Upper lobe of left lung (tissue), 4 donors: ENCODE measurements around the gene OR5B12.

Source experiments
- EP300 ChIP-seq, 4 donors: sonication (generic); formaldehyde crosslinking; IDR thresholded peaks; one replicate each; pipeline ENCODE4 v1.5.1; 2017; ENCODE audit warnings: antibody characterized with exemption in 4 of 4, control low read depth in 2 of 4
- POLR2A ChIP-seq, 4 donors: fragments of 450-650 bp; IDR thresholded peaks; one replicate each; pipeline ENCODE4 v1.5.1; 2016 to 2017; ENCODE audit warnings: antibody characterized with exemption in 4 of 4, mild to moderate bottlenecking in 2 of 4

DNA sequence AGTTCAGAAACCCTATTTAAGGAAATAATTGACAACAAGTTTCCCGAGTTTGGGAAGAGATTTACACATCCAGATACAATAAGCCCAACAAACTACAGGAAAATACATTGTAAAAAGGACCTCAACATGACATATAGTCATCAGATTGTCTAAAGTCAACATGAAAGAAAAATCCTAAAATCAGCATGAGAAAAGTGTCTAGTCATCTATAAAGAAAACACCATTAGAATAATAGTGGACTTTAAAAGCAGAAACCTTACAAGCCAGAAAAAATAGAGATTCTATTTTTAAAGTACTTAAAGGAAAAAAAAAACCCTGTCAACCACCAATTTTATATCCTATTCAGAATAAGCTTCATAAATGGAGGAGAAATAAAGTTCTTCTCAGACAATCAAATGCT is 12.8 kb downstream of the OR5B12 start:
- TF ChIP-seq POLR2A (IDR thresholded peaks at IDR 0.05) (no peak), EP300 (IDR thresholded peaks at IDR 0.05) (no peak)
